ENCODE measurements around the gene KMT5C. TPM values are rescaled to one million over a fixed set of nuclear protein-coding genes. Genes with fewer than 3 reads are reported as not detected.

The KMT5C gene
- total and polyA plus RNA-seq, 2 donors (not counting 1 experiment from before 2014, with no cell fraction given), result 22.2 to 23.6 TPM

GRCh38 chr19:55346725-55347441, 7.2 kb downstream of the KMT5C start:
- Histone ChIP-seq H3K4me1 (ENCODE audit: control insufficient read depth in 2 of 2, insufficient read depth in 2 of 2, low read length in 2 of 2) (peaks cover 0 to 3% of the 10 kb centered on the region in 2 donors), H3K27ac (ENCODE audit: low read length in 2 of 2) (no peak overlapping the region), H3K9me3 (ENCODE audit: control extremely low read depth in 1 of 3, control insufficient read depth in 2 of 3, insufficient read depth in 1 of 3, low read length in 2 of 3) (no peaks in the 10 kb centered on the region), H4K20me1 (ENCODE audit: control insufficient read depth, insufficient read depth, low read length, poor library complexity, severe bottlenecking) (no peaks in the 10 kb centered on the region), H2AFZ (ENCODE audit: insufficient read depth, low read depth, low read length, poor library complexity, severe bottlenecking) (no peak overlapping the region), H3K4me2 (replicated peaks; ENCODE audit: low read depth, low read length, poor library complexity, severe bottlenecking) (no peak overlapping the region), H3K36me3 (replicated peaks in 1 of 2; ENCODE audit: control extremely low read depth in 1 of 2, control insufficient read depth in 1 of 2, extremely low read depth in 1 of 2, insufficient read depth in 2 of 2, low read length in 1 of 2) (peaks cover 0 to 10% of the 10 kb centered on the region in 2 experiments), H3K27me3 (replicated peaks in 1 of 4; ENCODE audit: control extremely low read depth in 1 of 4, control insufficient read depth in 3 of 4, insufficient read depth in 4 of 4, low read length in 3 of 4) (peaks cover 0 to 15% (median 5%) of the 10 kb centered on the region in 4 experiments), H3K9ac (ENCODE audit: low read length) (no peak overlapping the region), H3K4me3 (ENCODE audit: control extremely low read depth in 1 of 5, extremely low read depth in 1 of 5, insufficient read depth in 1 of 5, low read depth in 2 of 5, low read length in 4 of 5) (no peak overlapping the region), H3K79me2 (ENCODE audit: control insufficient read depth, insufficient read depth, low read length) (peaks cover under 1% of the 10 kb centered on the region)
- DNase-seq (no peak), ATAC-seq (ENCODE audit: low read depth) (no peak)
- CTCF ChIA-PET, result no interaction called here
- H3K4me1 Mint-ChIP-seq, result peaks cover 2% of the 10 kb centered on the region
- TF ChIP-seq EZH2 (IDR thresholded peaks at IDR 0.05; ENCODE audit: borderline replicate concordance, insufficient read depth, low read depth, low read length, poor library complexity, severe bottlenecking) (no peak), CTCF (IDR thresholded peaks at IDR 0.05) (no peak)
- no peak overlapping the region for H3K27ac Mint-ChIP-seq
- H3K9me3 Mint-ChIP-seq (ENCODE audit: insufficient read depth), result no peaks in the 10 kb centered on the region
- H3K27me3 Mint-ChIP-seq, result peaks cover 15% of the 10 kb centered on the region
- H3K4me3 Mint-ChIP-seq, result no peak overlapping the region
- POLR2A ChIA-PET, result no interaction called here
- 94% methylated on average over 36 of the region's 41 CpGs for WGBS (ENCODE audit: insufficient coverage)
- intact Hi-C loops (cut with micrococcal nuclease), result no loop called here

GRCh38 chr19:55347442-55348009, 7.8 kb downstream of the KMT5C start:
- H2AFZ ChIP-seq (ENCODE audit: insufficient read depth, low read depth, low read length, poor library complexity, severe bottlenecking), result no peak overlapping the region
- peaks cover 0 to 8% of the 10 kb centered on the region in 2 donors for H3K4me1 ChIP-seq (ENCODE audit: control insufficient read depth in 2 of 2, insufficient read depth in 2 of 2, low read length in 2 of 2)
- ATAC-seq (ENCODE audit: low read depth), result no peak
- TF ChIP-seq CTCF (IDR thresholded peaks at IDR 0.05), result no peak
- no peak for TF ChIP-seq EZH2 (IDR thresholded peaks at IDR 0.05; ENCODE audit: borderline replicate concordance, insufficient read depth, low read depth, low read length, poor library complexity, severe bottlenecking)
- peaks cover 0 to 10% of the 10 kb centered on the region in 2 experiments for H3K36me3 ChIP-seq (replicated peaks in 1 of 2; ENCODE audit: control extremely low read depth in 1 of 2, control insufficient read depth in 1 of 2, extremely low read depth in 1 of 2, insufficient read depth in 2 of 2, low read length in 1 of 2)
- Mint-ChIP-seq H3K4me3 (no peak overlapping the region), H3K9me3 (ENCODE audit: insufficient read depth) (no peaks in the 10 kb centered on the region), H3K27me3 (peaks cover 22% of the 10 kb centered on the region), H3K27ac (no peak overlapping the region), H3K4me1 (peaks cover 5% of the 10 kb centered on the region)
- no peak overlapping the region for H3K4me3 ChIP-seq (ENCODE audit: control extremely low read depth in 1 of 5, extremely low read depth in 1 of 5, insufficient read depth in 1 of 5, low read depth in 2 of 5, low read length in 4 of 5)
- ChIA-PET CTCF (no interaction called here), POLR2A (no interaction called here)
- no peak overlapping the region for H3K4me2 ChIP-seq (replicated peaks; ENCODE audit: low read depth, low read length, poor library complexity, severe bottlenecking)
- H4K20me1 ChIP-seq (ENCODE audit: control insufficient read depth, insufficient read depth, low read length, poor library complexity, severe bottlenecking), result no peaks in the 10 kb centered on the region
- intact Hi-C loops (cut with micrococcal nuclease), result no loop called here
- H3K9me3 ChIP-seq (ENCODE audit: control extremely low read depth in 1 of 3, control insufficient read depth in 2 of 3, insufficient read depth in 1 of 3, low read length in 2 of 3), result no peaks in the 10 kb centered on the region
- no peaks in the 10 kb centered on the region for H3K79me2 ChIP-seq (ENCODE audit: control insufficient read depth, insufficient read depth, low read length)
- DNase-seq, result no peak
- 94% methylated on average over 2 of the region's 10 CpGs for WGBS (ENCODE audit: insufficient coverage)
- peaks cover 0 to 21% (median 8%) of the 10 kb centered on the region in 4 experiments for H3K27me3 ChIP-seq (replicated peaks in 1 of 4; ENCODE audit: control extremely low read depth in 1 of 4, control insufficient read depth in 3 of 4, insufficient read depth in 4 of 4, low read length in 3 of 4)
- no peak overlapping the region for H3K27ac ChIP-seq (ENCODE audit: low read length in 2 of 2)
- H3K9ac ChIP-seq (ENCODE audit: low read length), result no peak overlapping the region

Measured in B cell (primary cell).